HepG2 (cell line): Measurements from ENCODE around the gene LLGL2. TPM values are rescaled to one million over a fixed set of nuclear protein-coding genes. Genes with fewer than 3 reads are reported as not detected.

Experiments
- CHCHD3 ChIP-seq: sonication (generic); formaldehyde crosslinking; IDR thresholded peaks from 2 replicates; pipeline ENCODE4 v1.8.0; 2022; ENCODE audit warnings: mild to moderate bottlenecking, missing genetic modification reagents, moderate library complexity
- GATAD2A ChIP-seq: IDR thresholded peaks from 2 replicates; pipeline ENCODE4 v1.6.1; 2016
- HHEX ChIP-seq: IDR thresholded peaks from 2 replicates; pipeline ENCODE4 v1.6.1; 2016; ENCODE audit warnings: control low read depth
- HNRNPK ChIP-seq: fragments of 200-400 bp; formaldehyde crosslinking; IDR thresholded peaks from 2 replicates; pipeline ENCODE4 v1.6.1; 2018; ENCODE audit warnings: low read length, low read depth, moderate library complexity, mild to moderate bottlenecking; ENCODE audit not compliant: poor library complexity, severe bottlenecking
- PHF21A ChIP-seq: sonication (generic); formaldehyde crosslinking; IDR thresholded peaks from 2 replicates; pipeline ENCODE4 v1.5.0; 2020; ENCODE audit warnings: mild to moderate bottlenecking, missing genetic modification reagents
- POLR2AphosphoS5 ChIP-seq: IDR thresholded peaks from 2 replicates; pipeline ENCODE4 v1.6.1; 2012; ENCODE audit warnings: low read depth, low read length
- RXRB ChIP-seq: IDR thresholded peaks from 2 replicates; pipeline ENCODE4 v1.6.1; 2016; ENCODE audit warnings: borderline replicate concordance, missing genetic modification reagents, missing compliant biosample characterization
- SALL1 ChIP-seq: sonication (generic); formaldehyde crosslinking; IDR thresholded peaks from 2 replicates; pipeline ENCODE4 v1.8.0; 2022; ENCODE audit warnings: mild to moderate bottlenecking, missing genetic modification reagents
- SATB2 ChIP-seq: sonication (generic); formaldehyde crosslinking; IDR thresholded peaks from 2 replicates; pipeline ENCODE4 v1.5.0; 2020; ENCODE audit warnings: missing genetic modification reagents
- SETDB1 ChIP-seq: sonication (generic); formaldehyde crosslinking; IDR thresholded peaks from 2 replicates; pipeline ENCODE4 v1.5.1; 2020; ENCODE audit warnings: missing genetic modification reagents, mild to moderate bottlenecking, borderline replicate concordance
- ZNF263 ChIP-seq: sonication (generic); formaldehyde crosslinking; IDR thresholded peaks from 2 replicates; pipeline ENCODE4 v1.4.0; 2020; ENCODE audit warnings: missing genetic modification reagents
- ZNF552 ChIP-seq: sonication (generic); formaldehyde crosslinking; IDR thresholded peaks from 2 replicates; pipeline ENCODE4 v1.9.0; 2022; ENCODE audit warnings: missing genetic modification reagents, mild to moderate bottlenecking, borderline replicate concordance
- ZNF562 ChIP-seq: sonication (generic); formaldehyde crosslinking; IDR thresholded peaks from 2 replicates; pipeline ENCODE4 v1.8.0; 2022; ENCODE audit warnings: missing genetic modification reagents, borderline replicate concordance
- ZNF629 ChIP-seq: sonication (generic); formaldehyde crosslinking; conservative IDR thresholded peaks from 2 replicates; pipeline ENCODE4 v1.5.0; 2020; ENCODE audit warnings: missing genetic modification reagents
- ZNF781 ChIP-seq: sonication (generic); formaldehyde crosslinking; IDR thresholded peaks from 2 replicates; pipeline ENCODE4 v1.5.1; 2020; ENCODE audit warnings: borderline replicate concordance, mild to moderate bottlenecking, missing genetic modification reagents; ENCODE audit errors: not compliant biosample characterization
- ZNF782 ChIP-seq: sonication (generic); formaldehyde crosslinking; IDR thresholded peaks from 2 replicates; pipeline ENCODE4 v1.4.0; 2020; ENCODE audit warnings: missing genetic modification reagents, mild to moderate bottlenecking, borderline replicate concordance
- ZSCAN31 ChIP-seq: sonication (generic); formaldehyde crosslinking; IDR thresholded peaks from 2 replicates; pipeline ENCODE4 v1.5.0; 2020; ENCODE audit warnings: low read depth, mild to moderate bottlenecking, missing genetic modification reagents
- polyA plus RNA-seq, 8 experiments: library from polyadenylated mRNA; depleted of rRNA in 3 of 8; stranded (reverse) in 7 of 8; unstranded in 1 of 8; fragments of >200 nt; fragmentation: Illumina TruSeq in 4 of 8; extraction: Trizol in 4 of 8; gene quantifications; 2 replicates each; pipeline versions ENCODE4 v1.2.1 to v1.2.3, GENCODE V29; 2011 to 2016; ENCODE audit warnings: low read depth in 4 of 8, missing spikeins in 1 of 8, mixed read lengths in 1 of 8; ENCODE audit not compliant: insufficient read depth in 1 of 8
- total RNA-seq, 5 experiments: library from RNA; depleted of rRNA; stranded (reverse); fragments of >200 nt; fragmentation: Illumina TruSeq; extraction: Trizol; gene quantifications; 2 replicates each; pipeline ENCODE4 v1.2.3, GENCODE V29; 2016; ENCODE audit warnings: low read depth in 1 of 5
- TF ChIP-seq, protein P1 (sequence below): sonication (generic); formaldehyde crosslinking; IDR thresholded peaks from 2 replicates; pipeline ENCODE4 v1.5.0; 2020; ENCODE audit warnings: missing genetic modification reagents, mild to moderate bottlenecking, borderline replicate concordance
- TF ChIP-seq, protein P2 (sequence below): sonication (generic); formaldehyde crosslinking; IDR thresholded peaks from 2 replicates; pipeline ENCODE4 v1.4.0; 2020; ENCODE audit warnings: missing genetic modification reagents, borderline replicate concordance
- TF ChIP-seq, protein P3 (sequence below): sonication (generic); formaldehyde crosslinking; IDR thresholded peaks from 2 replicates; pipeline ENCODE4 v1.5.1; 2020; ENCODE audit warnings: missing genetic modification reagents, mild to moderate bottlenecking, borderline replicate concordance
- TF ChIP-seq, protein P4 (sequence below): sonication (generic); formaldehyde crosslinking; IDR thresholded peaks from 2 replicates; pipeline ENCODE4 v1.8.1; 2022; ENCODE audit warnings: mild to moderate bottlenecking, missing genetic modification reagents

The LLGL2 gene
- total and polyA plus RNA-seq, 2 of the 13 experiments (the other 11 are each of a cell fraction or from before 2014, with no cell fraction given), result 83.0 to 86.7 TPM

DNA sequence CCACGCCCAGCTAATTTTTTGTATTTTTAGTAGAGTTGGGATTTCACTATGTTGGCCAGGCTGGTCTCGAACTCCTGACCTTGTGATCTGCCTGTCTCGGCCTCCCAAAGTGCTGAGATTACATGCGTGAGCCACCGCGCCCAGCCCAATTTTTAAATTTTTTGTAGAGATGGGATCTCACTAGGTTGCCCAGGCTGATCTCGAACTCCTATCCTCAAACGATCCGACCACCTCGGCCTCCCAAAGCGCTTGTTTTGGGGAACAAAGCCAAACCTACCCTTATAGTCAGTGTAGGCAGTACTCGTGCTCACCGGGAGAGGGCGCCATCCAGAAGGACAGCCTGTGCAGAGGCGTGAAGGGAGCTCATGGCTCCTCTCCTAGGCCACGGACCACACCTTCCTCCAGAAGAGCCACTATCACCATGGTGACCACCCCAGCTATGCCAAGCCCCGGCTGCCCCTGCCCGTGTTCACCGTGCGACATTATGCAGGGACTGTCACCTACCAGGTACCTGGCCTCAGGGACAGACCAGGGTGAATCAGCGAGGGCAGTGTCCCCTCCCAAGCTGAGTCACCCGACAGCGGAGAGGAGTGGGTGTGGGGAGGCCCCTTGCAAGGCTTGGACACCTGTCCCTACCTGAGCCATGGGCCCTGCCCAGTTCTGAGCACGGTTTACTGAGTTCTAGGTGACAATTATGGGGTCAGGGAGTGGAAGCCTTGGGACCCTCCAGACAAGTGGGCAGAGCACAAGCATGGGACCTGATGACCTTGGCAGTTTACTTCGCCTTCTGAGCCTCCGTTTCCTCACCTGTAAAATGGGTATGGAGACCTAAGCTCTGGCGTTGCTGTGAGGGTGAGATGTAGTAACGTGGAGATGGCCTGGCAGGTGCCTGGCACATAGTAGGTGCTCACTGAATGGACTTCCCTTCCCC is 75.8 kb downstream of the LLGL2 start (continued):
- TF ChIP-seq ZNF562 (no peak), HHEX (CRISPR knock-in tag) (no peak), SETDB1 (CRISPR knock-in tag) (no peak), SATB2 (CRISPR knock-in tag) (no peak), ZSCAN31 (CRISPR knock-in tag) (no peak), ZNF629 (peak; percentile 91), HNRNPK (no peak), SALL1 (CRISPR knock-in tag) (peak; percentile 51; the same call in 1 of the 2 replicates), PHF21A (CRISPR knock-in tag) (no peak), GATAD2A (peak; percentile 23; the same call in 1 of the 2 replicates), CHCHD3 (no peak), ZNF263 (CRISPR knock-in tag) (peak; percentile 77), ZNF782 (CRISPR knock-in tag) (no peak), ZNF552 (CRISPR knock-in tag) (no peak), ZNF781 (CRISPR knock-in tag) (no peak), RXRB (CRISPR knock-in tag) (peak; percentile 49; the same call in 1 of the 2 replicates), POLR2AphosphoS5 (no peak)
- TF ChIP-seq, protein P1, sequence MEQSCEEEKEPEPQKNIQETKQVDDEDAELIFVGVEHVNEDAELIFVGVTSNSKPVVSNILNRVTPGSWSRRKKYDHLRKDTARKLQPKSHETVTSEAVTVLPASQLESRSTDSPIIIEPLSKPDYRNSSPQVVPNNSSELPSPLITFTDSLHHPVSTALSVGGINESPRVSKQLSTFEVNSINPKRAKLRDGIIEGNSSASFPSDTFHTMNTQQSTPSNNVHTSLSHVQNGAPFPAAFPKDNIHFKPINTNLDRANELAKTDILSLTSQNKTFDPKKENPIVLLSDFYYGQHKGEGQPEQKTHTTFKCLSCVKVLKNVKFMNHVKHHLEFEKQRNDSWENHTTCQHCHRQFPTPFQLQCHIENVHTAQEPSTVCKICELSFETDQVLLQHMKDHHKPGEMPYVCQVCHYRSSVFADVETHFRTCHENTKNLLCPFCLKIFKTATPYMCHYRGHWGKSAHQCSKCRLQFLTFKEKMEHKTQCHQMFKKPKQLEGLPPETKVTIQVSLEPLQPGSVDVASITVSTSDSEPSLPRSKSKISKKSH, result 0 out of 2 replicates have a peak, but pooled peaks have one; percentile 32
- TF ChIP-seq, protein P2, sequence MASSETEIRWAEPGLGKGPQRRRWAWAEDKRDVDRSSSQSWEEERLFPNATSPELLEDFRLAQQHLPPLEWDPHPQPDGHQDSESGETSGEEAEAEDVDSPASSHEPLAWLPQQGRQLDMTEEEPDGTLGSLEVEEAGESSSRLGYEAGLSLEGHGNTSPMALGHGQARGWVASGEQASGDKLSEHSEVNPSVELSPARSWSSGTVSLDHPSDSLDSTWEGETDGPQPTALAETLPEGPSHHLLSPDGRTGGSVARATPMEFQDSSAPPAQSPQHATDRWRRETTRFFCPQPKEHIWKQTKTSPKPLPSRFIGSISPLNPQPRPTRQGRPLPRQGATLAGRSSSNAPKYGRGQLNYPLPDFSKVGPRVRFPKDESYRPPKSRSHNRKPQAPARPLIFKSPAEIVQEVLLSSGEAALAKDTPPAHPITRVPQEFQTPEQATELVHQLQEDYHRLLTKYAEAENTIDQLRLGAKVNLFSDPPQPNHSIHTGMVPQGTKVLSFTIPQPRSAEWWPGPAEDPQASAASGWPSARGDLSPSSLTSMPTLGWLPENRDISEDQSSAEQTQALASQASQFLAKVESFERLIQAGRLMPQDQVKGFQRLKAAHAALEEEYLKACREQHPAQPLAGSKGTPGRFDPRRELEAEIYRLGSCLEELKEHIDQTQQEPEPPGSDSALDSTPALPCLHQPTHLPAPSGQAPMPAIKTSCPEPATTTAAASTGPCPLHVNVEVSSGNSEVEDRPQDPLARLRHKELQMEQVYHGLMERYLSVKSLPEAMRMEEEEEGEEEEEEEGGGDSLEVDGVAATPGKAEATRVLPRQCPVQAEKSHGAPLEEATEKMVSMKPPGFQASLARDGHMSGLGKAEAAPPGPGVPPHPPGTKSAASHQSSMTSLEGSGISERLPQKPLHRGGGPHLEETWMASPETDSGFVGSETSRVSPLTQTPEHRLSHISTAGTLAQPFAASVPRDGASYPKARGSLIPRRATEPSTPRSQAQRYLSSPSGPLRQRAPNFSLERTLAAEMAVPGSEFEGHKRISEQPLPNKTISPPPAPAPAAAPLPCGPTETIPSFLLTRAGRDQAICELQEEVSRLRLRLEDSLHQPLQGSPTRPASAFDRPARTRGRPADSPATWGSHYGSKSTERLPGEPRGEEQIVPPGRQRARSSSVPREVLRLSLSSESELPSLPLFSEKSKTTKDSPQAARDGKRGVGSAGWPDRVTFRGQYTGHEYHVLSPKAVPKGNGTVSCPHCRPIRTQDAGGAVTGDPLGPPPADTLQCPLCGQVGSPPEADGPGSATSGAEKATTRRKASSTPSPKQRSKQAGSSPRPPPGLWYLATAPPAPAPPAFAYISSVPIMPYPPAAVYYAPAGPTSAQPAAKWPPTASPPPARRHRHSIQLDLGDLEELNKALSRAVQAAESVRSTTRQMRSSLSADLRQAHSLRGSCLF (CRISPR knock-in tag), result no peak
- TF ChIP-seq, protein P3, sequence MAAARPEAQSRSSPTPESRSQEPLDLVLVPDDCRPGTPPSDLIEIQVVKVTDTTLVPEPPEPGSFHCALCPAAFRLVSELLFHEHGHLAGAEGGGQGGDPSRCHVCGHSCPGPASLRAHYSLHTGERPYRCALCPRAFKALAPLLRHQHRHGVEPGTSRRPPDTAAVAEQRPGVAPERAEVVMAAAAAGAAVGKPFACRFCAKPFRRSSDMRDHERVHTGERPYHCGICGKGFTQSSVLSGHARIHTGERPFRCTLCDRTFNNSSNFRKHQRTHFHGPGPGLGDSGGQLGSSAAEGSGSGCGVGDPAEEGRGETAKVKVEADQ (CRISPR knock-in tag), result peak; percentile 69; the same call in 1 of the 2 replicates
- TF ChIP-seq, protein P4, sequence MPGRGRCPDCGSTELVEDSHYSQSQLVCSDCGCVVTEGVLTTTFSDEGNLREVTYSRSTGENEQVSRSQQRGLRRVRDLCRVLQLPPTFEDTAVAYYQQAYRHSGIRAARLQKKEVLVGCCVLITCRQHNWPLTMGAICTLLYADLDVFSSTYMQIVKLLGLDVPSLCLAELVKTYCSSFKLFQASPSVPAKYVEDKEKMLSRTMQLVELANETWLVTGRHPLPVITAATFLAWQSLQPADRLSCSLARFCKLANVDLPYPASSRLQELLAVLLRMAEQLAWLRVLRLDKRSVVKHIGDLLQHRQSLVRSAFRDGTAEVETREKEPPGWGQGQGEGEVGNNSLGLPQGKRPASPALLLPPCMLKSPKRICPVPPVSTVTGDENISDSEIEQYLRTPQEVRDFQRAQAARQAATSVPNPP, result no peak
